ENCODE data around the gene PLCH1. TPM values are rescaled to one million over a fixed set of nuclear protein-coding genes. Genes with fewer than 3 reads are reported as not detected.

PLCH1 gene
- total RNA-seq, 6 experiments from 2014 or later: not detected

GRCh38 chr3:155331078-155331477 lies 413.8 kb downstream of the PLCH1 start:
- H3K36me3 Mint-ChIP-seq (ENCODE audit: low read depth): no peaks in the 10 kb centered on the region
- H3K4me3 Mint-ChIP-seq: no peak overlapping the region
- no peak for TF ChIP-seq CTCF (IDR thresholded peaks at IDR 0.05)
- DNase-seq: no peak
- H3K4me1 Mint-ChIP-seq (ENCODE audit: low read depth): peaks cover 6% of the 10 kb centered on the region; the same call in 1 of the 2 replicates
- H3K9me3 Mint-ChIP-seq: no peaks in the 10 kb centered on the region
- H3K27me3 Mint-ChIP-seq (ENCODE audit: insufficient read depth): peaks cover 11% of the 10 kb centered on the region; the same call in 1 of the 2 replicates
- no peak overlapping the region for H3K27ac Mint-ChIP-seq

GRCh38 chr3:155330370-155330769 lies 414.5 kb downstream of the PLCH1 start:
- Mint-ChIP-seq H3K27ac (no peak overlapping the region), H3K4me1 (ENCODE audit: low read depth) (peaks cover 6% of the 10 kb centered on the region; the same call in 1 of the 2 replicates), H3K4me3 (no peak overlapping the region), H3K9me3 (no peaks in the 10 kb centered on the region), H3K27me3 (ENCODE audit: insufficient read depth) (peaks cover 8% of the 10 kb centered on the region; the same call in 1 of the 2 replicates), H3K36me3 (ENCODE audit: low read depth) (no peaks in the 10 kb centered on the region)
- TF ChIP-seq CTCF (IDR thresholded peaks at IDR 0.05): no peak
- DNase-seq: no peak

GRCh38 chr3:155329513-155330048 lies 415.3 kb downstream of the PLCH1 start:
- Mint-ChIP-seq H3K27me3 (ENCODE audit: insufficient read depth) (peaks cover 6% of the 10 kb centered on the region; the same call in 1 of the 2 replicates), H3K4me3 (no peak overlapping the region), H3K9me3 (no peaks in the 10 kb centered on the region), H3K36me3 (ENCODE audit: low read depth) (no peaks in the 10 kb centered on the region), H3K4me1 (ENCODE audit: low read depth) (peaks cover 6% of the 10 kb centered on the region; the same call in 1 of the 2 replicates), H3K27ac (no peak overlapping the region)
- TF ChIP-seq CTCF (IDR thresholded peaks at IDR 0.05): no peak
- no peak for DNase-seq

- no peak overlapping the region for H3K27ac Mint-ChIP-seq
- no peaks in the 10 kb centered on the region for H3K9me3 Mint-ChIP-seq
- no peak for DNase-seq
- H3K4me3 Mint-ChIP-seq: no peak overlapping the region
- peaks cover 2% of the 10 kb centered on the region; the same call in 1 of the 2 replicates for H3K27me3 Mint-ChIP-seq (ENCODE audit: insufficient read depth)
- no peak for TF ChIP-seq CTCF (IDR thresholded peaks at IDR 0.05)
- peaks cover 6% of the 10 kb centered on the region; the same call in 1 of the 2 replicates for H3K4me1 Mint-ChIP-seq (ENCODE audit: low read depth)
- no peaks in the 10 kb centered on the region for H3K36me3 Mint-ChIP-seq (ENCODE audit: low read depth)
Measured at GRCh38 chr3:155327871-155328270, 417.0 kb downstream of the PLCH1 start.

GRCh38 chr3:155327430-155327829 lies 417.4 kb downstream of the PLCH1 start:
- H3K36me3 Mint-ChIP-seq (ENCODE audit: low read depth): no peaks in the 10 kb centered on the region
- H3K9me3 Mint-ChIP-seq: no peaks in the 10 kb centered on the region
- no peak for TF ChIP-seq CTCF (IDR thresholded peaks at IDR 0.05)
- H3K4me1 Mint-ChIP-seq (ENCODE audit: low read depth): peaks cover 6% of the 10 kb centered on the region; the same call in 1 of the 2 replicates
- no peak for DNase-seq
- H3K4me3 Mint-ChIP-seq: no peak overlapping the region
- peaks cover 2% of the 10 kb centered on the region; the same call in 1 of the 2 replicates for H3K27me3 Mint-ChIP-seq (ENCODE audit: insufficient read depth)
- H3K27ac Mint-ChIP-seq: no peak overlapping the region

Data from HFFc6 (cell line).